ENCODE measurements around the gene ERCC4. TPM values are rescaled to one million over a fixed set of nuclear protein-coding genes. Genes with fewer than 3 reads are reported as not detected.

The ERCC4 gene
- total RNA-seq, 2 donors from 2014 or later = 12.9 to 18.2 TPM

DNA sequence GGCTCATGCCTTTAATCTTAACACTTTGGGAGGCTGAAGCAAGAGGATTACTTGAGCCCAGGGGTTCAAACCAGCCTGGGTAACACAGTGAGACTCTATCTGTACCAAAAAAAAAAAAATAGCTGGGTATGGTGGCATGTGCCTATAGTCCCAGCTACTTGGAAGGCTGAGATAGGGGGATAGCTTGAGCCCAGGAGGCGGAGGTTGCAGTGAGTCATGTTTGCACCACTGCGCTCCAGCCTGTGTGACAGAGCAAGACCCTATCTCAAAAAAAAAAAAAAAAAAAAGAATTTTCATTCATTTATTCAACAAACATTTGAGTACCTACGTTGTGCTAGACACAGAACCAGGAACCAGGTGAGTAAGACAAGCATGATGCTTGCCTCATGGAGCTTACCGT, 77.6 kb downstream of the ERCC4 start:
- H3K9ac ChIP-seq (ENCODE audit: extremely low read depth, low read length, poor library complexity, severe bottlenecking) = no peak overlapping the region
- DNase-seq = no peak
- H3K4me1 Mint-ChIP-seq = peaks cover 7% of the 10 kb centered on the region
- no peaks in the 10 kb centered on the region for H3K36me3 ChIP-seq (ENCODE audit: control insufficient read depth, insufficient read depth, low read length)
- no peaks in the 10 kb centered on the region for H3K4me1 ChIP-seq (ENCODE audit: control insufficient read depth, insufficient read depth, low read length)
- TF ChIP-seq, protein P1, sequence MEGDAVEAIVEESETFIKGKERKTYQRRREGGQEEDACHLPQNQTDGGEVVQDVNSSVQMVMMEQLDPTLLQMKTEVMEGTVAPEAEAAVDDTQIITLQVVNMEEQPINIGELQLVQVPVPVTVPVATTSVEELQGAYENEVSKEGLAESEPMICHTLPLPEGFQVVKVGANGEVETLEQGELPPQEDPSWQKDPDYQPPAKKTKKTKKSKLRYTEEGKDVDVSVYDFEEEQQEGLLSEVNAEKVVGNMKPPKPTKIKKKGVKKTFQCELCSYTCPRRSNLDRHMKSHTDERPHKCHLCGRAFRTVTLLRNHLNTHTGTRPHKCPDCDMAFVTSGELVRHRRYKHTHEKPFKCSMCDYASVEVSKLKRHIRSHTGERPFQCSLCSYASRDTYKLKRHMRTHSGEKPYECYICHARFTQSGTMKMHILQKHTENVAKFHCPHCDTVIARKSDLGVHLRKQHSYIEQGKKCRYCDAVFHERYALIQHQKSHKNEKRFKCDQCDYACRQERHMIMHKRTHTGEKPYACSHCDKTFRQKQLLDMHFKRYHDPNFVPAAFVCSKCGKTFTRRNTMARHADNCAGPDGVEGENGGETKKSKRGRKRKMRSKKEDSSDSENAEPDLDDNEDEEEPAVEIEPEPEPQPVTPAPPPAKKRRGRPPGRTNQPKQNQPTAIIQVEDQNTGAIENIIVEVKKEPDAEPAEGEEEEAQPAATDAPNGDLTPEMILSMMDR (conservative IDR thresholded peaks at IDR 0.05) = no peak
- no peak overlapping the region for H3K4me3 Mint-ChIP-seq
- 86 to 100% methylated on average over 1 to 4 of the region's 4 CpGs for WGBS, 2 experiments (ENCODE audit: insufficient coverage in 1 of 2, insufficient read length in 1 of 2)
- H3K27me3 ChIP-seq (ENCODE audit: control insufficient read depth, insufficient read depth, low read length, poor library complexity, severe bottlenecking) = no peaks in the 10 kb centered on the region
- no peak overlapping the region for H3K4me3 ChIP-seq (ENCODE audit: low read length)
- H3K27ac ChIP-seq (ENCODE audit: low read depth, low read length) = no peak overlapping the region
- no peaks in the 10 kb centered on the region for H3K36me3 Mint-ChIP-seq (ENCODE audit: low read depth)
- H3K27ac Mint-ChIP-seq = no peak overlapping the region
- H3K9me3 ChIP-seq (ENCODE audit: control insufficient read depth, low read length) = no peaks in the 10 kb centered on the region
- H3K27me3 Mint-ChIP-seq (ENCODE audit: insufficient read depth) = peaks cover 4% of the 10 kb centered on the region
- H3K9me3 Mint-ChIP-seq = no peaks in the 10 kb centered on the region

DNA sequence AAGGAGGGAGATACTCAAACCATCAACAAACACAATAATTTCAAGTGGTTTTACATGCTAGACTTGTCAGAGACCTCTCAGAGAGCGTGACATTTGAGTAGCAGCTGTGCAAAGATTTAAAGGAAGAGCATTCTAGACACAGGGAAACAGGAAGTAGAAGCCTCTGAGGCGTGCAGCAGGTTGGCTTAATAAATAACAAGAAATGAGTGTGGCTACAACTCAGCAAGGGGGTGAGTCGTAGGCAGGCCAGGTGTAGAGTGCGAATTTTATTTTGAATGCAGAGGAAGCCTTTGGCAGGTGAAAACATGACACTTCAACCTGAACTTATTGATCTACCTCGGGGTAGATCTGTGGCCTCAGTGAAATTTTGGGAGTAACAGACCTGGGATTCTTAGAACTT, 78.0 kb downstream of the ERCC4 start:
- peaks cover 4% of the 10 kb centered on the region for H3K27me3 Mint-ChIP-seq (ENCODE audit: insufficient read depth)
- TF ChIP-seq, protein P1 (conservative IDR thresholded peaks at IDR 0.05) = no peak
- Histone ChIP-seq H3K9ac (ENCODE audit: extremely low read depth, low read length, poor library complexity, severe bottlenecking) (no peak overlapping the region), H3K4me3 (ENCODE audit: low read length) (no peak overlapping the region), H3K4me1 (ENCODE audit: control insufficient read depth, insufficient read depth, low read length) (no peaks in the 10 kb centered on the region), H3K27me3 (ENCODE audit: control insufficient read depth, insufficient read depth, low read length, poor library complexity, severe bottlenecking) (no peaks in the 10 kb centered on the region), H3K9me3 (ENCODE audit: control insufficient read depth, low read length) (no peaks in the 10 kb centered on the region), H3K27ac (ENCODE audit: low read depth, low read length) (no peak overlapping the region), H3K36me3 (ENCODE audit: control insufficient read depth, insufficient read depth, low read length) (no peaks in the 10 kb centered on the region)
- no peak for DNase-seq
- H3K9me3 Mint-ChIP-seq = no peaks in the 10 kb centered on the region
- H3K36me3 Mint-ChIP-seq (ENCODE audit: low read depth) = no peaks in the 10 kb centered on the region
- WGBS, 2 experiments (ENCODE audit: insufficient coverage in 1 of 2, insufficient read length in 1 of 2) = 89 to 97% methylated on average over 4 to 5 of the region's 5 CpGs
- no peak overlapping the region for H3K4me3 Mint-ChIP-seq
- no peak overlapping the region for H3K27ac Mint-ChIP-seq
- H3K4me1 Mint-ChIP-seq = peaks cover 11% of the 10 kb centered on the region

DNA sequence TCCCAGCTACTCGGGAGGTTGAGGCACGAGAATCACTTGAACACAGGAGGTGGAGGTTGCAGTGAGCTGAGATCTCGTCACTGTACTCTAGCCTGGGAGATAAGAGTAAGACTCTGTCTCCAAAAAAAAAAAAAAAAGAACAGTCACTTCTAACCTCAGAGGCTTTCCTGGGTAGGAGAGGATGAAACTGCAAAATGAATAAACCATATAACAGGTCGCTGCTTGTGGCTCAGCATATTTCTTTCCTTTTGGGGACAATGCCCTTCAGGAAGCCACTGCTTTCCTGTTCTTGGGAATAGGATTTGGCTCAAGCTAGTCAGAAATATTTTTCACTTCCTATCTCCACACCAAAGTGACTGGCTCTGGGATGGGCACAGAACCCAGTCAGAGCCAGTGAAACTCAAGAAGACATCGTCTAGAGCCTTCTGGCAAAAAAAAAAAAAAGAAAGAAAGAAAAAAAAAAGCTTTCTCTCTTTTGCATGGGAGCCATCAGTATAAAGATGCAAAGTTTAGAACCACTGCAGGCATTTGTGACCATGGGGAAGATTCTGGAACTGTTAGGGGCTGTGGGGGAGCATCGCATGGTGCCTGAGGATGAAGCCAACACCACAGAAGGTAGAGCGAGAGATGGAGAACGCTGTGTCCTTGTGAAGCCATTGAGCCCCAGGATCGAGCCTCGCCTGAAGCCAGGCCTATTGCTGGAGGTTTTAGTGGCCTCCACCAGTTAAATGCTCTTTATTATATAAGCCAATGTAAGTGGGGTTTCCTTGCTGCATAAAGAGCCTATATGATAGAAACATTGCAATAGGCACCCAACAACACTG, 79.3 kb downstream of the ERCC4 start:
- Mint-ChIP-seq H3K4me1 (peaks cover 16% of the 10 kb centered on the region), H3K27ac (no peak overlapping the region), H3K9me3 (no peaks in the 10 kb centered on the region), H3K36me3 (ENCODE audit: low read depth) (no peaks in the 10 kb centered on the region), H3K4me3 (no peak overlapping the region), H3K27me3 (ENCODE audit: insufficient read depth) (peaks cover 4% of the 10 kb centered on the region)
- Histone ChIP-seq H3K36me3 (ENCODE audit: control insufficient read depth, insufficient read depth, low read length) (no peaks in the 10 kb centered on the region), H3K27ac (ENCODE audit: low read depth, low read length) (no peak overlapping the region), H3K9me3 (ENCODE audit: control insufficient read depth, low read length) (no peaks in the 10 kb centered on the region), H3K4me1 (ENCODE audit: control insufficient read depth, insufficient read depth, low read length) (no peaks in the 10 kb centered on the region), H3K27me3 (ENCODE audit: control insufficient read depth, insufficient read depth, low read length, poor library complexity, severe bottlenecking) (no peaks in the 10 kb centered on the region), H3K4me3 (ENCODE audit: low read length) (no peak overlapping the region), H3K9ac (ENCODE audit: extremely low read depth, low read length, poor library complexity, severe bottlenecking) (no peak overlapping the region)
- 91 to 100% methylated on average over 5 to 10 of the region's 10 CpGs for WGBS, 2 experiments (ENCODE audit: insufficient coverage in 1 of 2, insufficient read length in 1 of 2)
- no peak for DNase-seq
- TF ChIP-seq, protein P1 (conservative IDR thresholded peaks at IDR 0.05) = no peak
